Fibroblast of gingiva (primary cell): ENCODE data around the gene CTF1.
"Not testable (repeated sequence)": the region's sequence is repeated elsewhere in the genome, so short reads cannot be mapped to it uniquely, and the experiment has no call there.

Experiments used
- DNase-seq: peaks from one replicate; pipeline ENCODE4 v3.0.0-alpha.2; 2011; ENCODE audit warnings: low read depth

CTF1 gene

DNA sequence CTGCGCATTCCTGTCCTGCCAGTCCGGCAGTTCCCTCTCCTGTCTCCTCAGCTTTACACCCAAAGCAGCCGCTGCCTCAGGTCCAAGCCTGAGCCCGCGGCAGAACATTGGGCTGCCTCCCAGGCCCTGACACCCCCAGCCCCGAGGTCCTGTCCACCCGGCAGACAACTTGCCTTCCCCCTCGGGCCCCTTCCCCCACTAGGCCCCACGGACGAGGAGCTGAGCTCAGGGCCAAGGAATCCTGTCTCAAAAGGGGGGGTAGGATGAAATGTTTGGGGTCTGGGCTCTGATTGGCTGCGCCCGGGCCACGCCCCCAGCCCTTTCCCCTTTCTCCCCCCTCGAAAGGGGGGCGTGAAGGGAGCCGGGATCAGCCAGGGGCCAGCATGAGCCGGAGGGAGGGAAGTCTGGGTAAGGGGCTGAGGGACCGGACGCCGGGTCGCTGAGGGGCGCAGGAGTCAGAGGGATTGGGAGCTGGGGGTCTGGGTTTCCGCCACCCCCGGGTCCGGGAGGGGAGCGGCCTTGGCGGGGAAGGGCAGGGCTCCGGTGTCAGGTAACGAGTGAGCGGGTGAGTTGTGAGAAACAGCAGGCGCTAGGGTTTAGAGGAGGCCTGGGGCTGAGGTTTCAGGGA lies at the start of gene CTF1:
Gene CTF1, plus strand, starts transcription at position 354 of the 628 bp plus-strand sequence. Its CDS starts 30 bp downstream, at position 384.
- peak; percentile 83 for DNase-seq

DNA sequence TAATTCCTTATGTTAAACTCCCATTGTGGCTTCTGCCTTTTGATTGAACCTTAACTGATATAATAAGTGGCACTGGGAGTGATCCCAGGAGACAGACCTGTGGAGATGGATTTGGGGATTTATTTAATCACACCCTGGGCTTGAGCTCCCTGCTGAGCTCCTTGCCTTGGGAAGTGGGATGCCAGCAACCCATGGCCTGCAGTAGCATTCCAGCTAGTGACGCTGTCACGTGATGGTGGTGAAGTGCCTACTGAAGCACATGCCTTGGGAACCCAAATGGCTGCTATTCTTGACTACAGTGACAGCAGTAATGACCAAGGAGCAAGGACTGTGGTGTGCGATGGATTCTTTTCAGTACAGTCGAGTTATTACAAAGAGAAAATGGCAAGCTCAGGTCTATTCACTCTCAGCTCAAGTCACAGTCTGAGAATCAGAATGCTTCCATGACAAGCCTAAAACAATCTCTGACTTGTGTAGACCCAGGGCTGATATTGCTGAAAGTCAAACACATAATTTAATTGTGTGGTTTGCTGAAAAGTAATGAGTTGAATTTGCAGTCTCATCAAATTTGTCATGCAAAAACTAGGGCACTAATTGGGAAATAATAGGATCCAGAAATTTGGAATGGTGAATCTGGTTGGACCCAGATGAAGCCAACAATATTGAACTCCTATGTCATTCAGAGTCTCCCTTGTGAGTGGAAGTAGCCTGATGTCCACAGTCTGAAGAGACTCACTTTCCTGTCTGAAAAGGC lies 49.6 kb upstream of the CTF1 start:
- no peak for DNase-seq

GRCh38 chr16:30850246-30850645 lies 46.2 kb upstream of the CTF1 start:
- DNase-seq = no peak

GRCh38 chr16:30853758-30854157 lies 42.7 kb upstream of the CTF1 start:
- no peak for DNase-seq

- no peak for DNase-seq
Observed at GRCh38 chr16:30858111-30858495, 38.3 kb upstream of the CTF1 start.

DNA sequence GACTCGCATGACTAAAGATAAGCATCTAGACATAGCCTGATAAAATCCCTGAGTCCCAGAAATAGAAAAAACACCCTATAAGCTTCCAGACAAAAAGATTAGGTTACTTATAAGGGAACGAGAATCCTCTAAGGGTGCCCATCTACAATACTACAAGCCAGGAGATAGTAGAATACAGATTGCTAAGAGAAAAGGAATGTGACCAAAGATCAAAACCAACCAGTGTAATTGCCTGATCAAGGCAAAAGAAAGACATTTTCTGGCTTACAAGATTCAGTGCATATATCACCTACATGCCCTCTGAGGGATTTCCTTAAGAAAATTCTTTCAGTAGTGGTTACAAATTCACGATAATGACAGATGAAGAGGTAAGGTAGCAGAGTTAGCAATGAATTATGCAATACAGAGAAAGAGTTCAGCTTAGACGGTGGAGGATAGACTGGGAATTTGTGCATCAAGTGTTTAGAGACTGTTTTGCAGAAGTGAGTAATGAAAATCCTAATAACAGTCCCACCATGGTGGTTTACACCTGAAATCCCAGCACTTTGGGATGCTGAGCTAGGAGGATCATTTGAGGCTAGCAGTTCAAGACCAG lies 37.5 kb upstream of the CTF1 start:
- no peak for DNase-seq

GRCh38 chr16:30860729-30861128 lies 35.7 kb upstream of the CTF1 start:
- not testable (repeated sequence) for DNase-seq

GRCh38 chr16:30863178-30863577 lies 33.2 kb upstream of the CTF1 start:
- DNase-seq = not testable (repeated sequence)

DNA sequence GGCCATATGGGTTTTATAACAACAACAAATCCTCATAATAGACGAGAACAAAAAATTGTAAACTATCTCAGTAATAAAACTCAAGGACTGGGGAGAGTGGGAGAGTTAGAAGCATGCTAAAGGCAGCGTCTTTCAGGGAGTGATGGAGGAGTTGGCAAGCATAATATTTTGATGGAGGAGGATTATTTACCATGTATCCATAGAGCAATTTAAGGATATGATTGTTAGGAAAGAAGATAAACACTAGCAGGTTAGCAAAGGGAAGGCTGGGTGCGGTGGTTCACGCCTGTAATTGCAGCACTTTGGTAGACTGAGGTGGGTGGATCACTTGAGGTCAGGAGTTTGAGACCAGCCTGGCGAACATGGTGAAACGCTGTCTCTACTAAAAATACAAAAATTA lies 30.4 kb upstream of the CTF1 start:
- no peak for DNase-seq

DNA sequence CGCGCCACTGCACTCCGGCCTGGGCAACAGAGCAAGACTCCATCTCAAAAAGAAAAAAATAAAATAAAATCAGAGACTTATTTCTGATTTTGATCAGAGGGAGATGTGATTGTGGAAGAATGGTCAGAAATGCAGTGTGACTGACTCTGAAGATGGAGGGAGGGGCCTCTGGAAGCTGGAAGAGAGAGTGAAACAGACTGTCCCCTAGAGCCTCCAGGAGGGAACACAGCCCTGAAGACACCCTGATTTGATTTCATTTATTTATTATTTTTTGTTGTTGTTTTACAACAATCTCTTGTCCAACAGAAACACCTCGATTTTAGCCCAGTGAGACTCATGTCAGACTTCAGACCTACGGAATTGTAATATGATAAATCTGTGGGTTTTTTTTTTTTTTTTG lies 28.7 kb upstream of the CTF1 start:
- no peak for DNase-seq

DNA sequence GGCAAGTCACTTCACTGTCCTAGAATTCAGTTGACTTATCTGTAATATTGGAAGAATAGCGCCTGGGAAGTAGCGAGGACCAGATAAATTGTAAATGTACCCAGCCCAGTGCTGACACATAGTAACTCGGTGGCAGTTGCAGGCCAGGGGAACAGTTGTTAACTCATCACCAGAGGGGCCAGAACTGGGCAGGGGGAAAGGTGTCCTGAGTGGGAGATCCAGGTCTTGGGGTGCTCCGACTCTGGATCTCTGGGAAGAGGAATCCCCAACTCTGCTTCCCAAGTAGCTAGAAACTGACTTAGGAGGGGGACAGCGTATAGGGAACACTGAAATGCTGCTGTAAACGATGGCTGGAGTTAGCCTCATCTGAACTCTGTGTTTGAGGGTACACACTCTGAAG lies 25.5 kb upstream of the CTF1 start:
- no peak for DNase-seq

DNA sequence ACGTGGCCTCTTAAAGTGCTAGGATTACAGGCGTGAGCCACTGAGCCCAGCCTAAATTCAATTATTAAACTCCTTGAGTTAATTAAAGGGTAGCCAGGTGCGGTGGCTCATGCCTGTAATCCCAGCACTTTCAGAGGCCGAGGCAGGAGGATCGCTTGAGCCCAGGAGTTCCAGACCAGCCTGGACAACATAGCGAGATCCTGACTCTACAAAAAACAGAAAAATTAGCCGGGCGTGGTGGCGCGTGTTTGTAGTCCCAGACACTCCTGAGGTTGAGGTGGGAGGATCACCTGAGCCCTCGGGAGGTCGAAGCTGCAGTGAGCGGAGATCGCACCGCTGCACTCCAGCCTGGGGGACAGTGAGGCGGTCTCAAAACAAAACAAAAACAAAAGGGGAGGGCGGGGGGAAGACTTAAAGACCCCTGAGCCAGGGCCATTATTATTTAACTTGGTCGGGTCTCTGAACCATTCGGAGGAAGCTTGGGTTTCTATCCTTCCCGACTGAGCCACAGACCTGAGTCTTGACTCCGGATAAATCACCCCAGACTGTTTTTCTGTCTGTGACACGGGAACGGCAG lies 22.1 kb upstream of the CTF1 start:
- no peak for DNase-seq

- peak; percentile 89 for DNase-seq
Observed at GRCh38 chr16:30874821-30875717, 21.3 kb upstream of the CTF1 start.

GRCh38 chr16:30875871-30876801 lies 20.3 kb upstream of the CTF1 start:
- no peak for DNase-seq

- DNase-seq = no peak
Observed at GRCh38 chr16:30876867-30877266, 19.5 kb upstream of the CTF1 start.

- DNase-seq = no peak
Observed at GRCh38 chr16:30882429-30883310, 13.7 kb upstream of the CTF1 start.

DNA sequence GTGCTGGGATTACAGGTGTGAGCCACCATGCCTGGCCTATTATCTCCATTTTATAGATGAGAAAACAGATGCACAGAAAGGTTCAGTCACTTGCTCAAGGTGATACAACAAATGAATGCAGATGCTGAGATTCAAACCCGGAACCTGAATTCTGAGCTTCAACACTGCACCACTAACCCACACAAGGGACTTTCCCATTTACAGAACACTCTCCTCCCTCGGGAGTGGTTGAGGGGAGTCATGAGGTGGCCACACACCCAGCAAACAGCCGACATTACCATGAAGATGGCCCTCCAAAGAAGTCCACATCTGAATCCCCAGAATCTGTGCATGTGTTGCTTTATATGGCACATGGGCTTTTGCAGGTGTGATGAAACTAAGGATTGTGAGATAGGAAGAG lies 11.7 kb upstream of the CTF1 start:
- DNase-seq = no peak

- no peak for DNase-seq
Observed at GRCh38 chr16:30885196-30885595, 11.2 kb upstream of the CTF1 start.

DNA sequence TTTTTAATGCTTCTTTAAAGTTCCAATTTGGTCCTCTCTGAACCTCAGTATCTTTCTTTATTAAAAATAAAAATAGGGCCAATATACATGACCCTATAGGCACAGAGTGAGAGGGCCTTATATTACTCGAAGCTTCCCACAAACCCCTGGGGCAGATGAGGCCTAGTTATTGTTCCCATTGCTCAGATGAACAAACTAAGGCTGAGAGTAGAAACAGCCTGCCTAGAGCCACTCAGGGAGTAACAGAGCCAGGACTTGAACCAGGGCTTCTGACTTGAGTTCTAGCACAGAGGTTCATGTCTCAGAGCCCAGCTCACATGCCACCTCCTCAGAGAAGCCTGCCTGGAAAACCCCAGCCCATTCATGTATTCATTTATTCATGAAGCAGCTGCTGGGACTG lies 10.3 kb upstream of the CTF1 start:
- no peak for DNase-seq

DNA sequence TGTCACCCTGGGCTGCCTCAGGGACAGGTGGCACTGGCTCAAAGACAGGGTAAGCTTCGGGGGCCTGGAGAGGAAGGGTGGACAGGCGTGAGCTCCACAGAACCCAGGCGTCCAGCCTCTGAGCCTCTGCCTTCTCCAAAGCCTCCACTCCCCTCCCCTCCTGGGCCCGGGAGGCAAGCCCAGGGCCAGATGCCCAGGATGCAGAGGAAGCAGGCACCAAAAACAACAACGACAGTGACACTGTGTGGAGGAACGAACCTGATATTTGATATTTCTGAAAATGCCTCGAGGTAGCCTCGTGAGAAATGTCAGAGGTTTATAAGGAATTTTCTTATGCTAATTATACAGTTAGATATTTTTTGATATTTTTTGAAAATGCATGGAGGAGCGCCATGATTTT lies 8.5 kb upstream of the CTF1 start:
- no peak for DNase-seq
